Astrocyte (in vitro differentiated cells and primary cell): ENCODE measurements around the gene KLRC1.

Experiments used
- CTCF ChIP-seq: IDR thresholded peaks from 2 replicates; pipeline ENCODE4 v1.5.1; 2011; ENCODE audit warnings: low read depth, mild to moderate bottlenecking, inconsistent platforms, low read length, moderate library complexity; ENCODE audit not compliant: insufficient read depth
- EZH2 ChIP-seq: IDR thresholded peaks from 2 replicates; pipeline ENCODE4 v1.6.1; 2012; ENCODE audit warnings: mild to moderate bottlenecking, low read length, inconsistent platforms; ENCODE audit not compliant: insufficient read depth

GRCh38 chr12:10408842-10409241 lies 44.3 kb downstream of the KLRC1 start:
- TF ChIP-seq CTCF, result no peak
- no peak for TF ChIP-seq EZH2
